ENCODE measurements around the gene ID1. TPM values are rescaled to one million over a fixed set of nuclear protein-coding genes. Genes with fewer than 3 reads are reported as not detected.
A peak's percentile ranks its signal among the peaks of the same experiment; 100 is the strongest.

Gene ID1
- total and polyA plus RNA-seq, 2 of the 13 experiments (the other 11 are each of a cell fraction or from before 2014, with no cell fraction given) = 320 to 419 TPM

DNA sequence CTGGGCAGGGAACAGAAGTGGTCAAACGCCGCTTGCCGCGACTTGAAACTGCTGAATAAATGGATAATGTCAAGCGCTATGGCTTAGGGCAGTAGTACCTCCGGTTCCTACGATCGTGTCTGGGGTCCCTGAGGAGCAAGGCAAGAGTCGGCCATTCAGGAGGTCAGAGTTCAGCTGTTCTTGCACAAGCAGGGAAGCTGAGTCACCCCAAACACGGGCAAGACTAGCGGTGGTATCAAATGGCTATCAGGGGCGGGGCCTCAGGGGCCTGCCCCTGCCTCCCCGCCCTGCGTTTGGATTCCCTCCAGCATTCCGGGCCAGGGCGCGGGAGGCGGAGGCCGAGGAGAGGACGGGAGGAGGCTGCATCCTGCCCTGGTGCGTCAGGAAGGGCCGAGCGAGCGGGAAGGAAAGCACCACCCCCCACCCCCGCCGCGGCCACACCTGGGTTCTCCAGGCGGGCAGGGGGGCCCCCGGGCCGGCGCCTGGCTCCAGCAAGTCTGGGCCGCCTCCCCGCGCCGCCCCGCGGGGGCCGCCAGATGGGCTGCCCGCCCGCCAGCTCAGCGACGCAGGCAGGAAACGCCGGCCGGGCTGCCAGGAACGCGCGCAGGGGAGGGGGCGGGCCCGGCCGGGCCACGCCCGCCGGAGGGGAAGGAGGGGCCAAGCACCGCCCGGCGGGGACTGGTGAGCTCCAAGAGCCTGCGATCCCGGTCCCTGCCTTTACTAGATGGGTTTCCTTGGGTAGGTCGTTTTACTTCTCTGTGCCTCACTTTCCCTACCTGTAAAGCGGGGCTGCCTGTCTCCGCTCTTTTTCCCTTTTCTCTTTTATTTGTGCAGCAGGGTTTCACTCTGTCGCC lies 32.2 kb upstream of the ID1 start (continued):
- TF ChIP-seq, protein P1, sequence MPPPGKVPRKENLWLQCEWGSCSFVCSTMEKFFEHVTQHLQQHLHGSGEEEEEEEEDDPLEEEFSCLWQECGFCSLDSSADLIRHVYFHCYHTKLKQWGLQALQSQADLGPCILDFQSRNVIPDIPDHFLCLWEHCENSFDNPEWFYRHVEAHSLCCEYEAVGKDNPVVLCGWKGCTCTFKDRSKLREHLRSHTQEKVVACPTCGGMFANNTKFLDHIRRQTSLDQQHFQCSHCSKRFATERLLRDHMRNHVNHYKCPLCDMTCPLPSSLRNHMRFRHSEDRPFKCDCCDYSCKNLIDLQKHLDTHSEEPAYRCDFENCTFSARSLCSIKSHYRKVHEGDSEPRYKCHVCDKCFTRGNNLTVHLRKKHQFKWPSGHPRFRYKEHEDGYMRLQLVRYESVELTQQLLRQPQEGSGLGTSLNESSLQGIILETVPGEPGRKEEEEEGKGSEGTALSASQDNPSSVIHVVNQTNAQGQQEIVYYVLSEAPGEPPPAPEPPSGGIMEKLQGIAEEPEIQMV (CRISPR knock-in tag; IDR thresholded peaks at IDR 0.05; ENCODE audit: low read depth) = peak; percentile 75; the same call in 1 of the 2 replicates
- peak; percentile 96 for TF ChIP-seq YEATS4 (CRISPR knock-in tag; IDR thresholded peaks at IDR 0.05; ENCODE audit: borderline replicate concordance)
- TF ChIP-seq, protein P2, sequence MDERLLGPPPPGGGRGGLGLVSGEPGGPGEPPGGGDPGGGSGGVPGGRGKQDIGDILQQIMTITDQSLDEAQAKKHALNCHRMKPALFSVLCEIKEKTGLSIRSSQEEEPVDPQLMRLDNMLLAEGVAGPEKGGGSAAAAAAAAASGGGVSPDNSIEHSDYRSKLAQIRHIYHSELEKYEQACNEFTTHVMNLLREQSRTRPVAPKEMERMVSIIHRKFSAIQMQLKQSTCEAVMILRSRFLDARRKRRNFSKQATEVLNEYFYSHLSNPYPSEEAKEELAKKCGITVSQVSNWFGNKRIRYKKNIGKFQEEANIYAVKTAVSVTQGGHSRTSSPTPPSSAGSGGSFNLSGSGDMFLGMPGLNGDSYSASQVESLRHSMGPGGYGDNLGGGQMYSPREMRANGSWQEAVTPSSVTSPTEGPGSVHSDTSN (CRISPR knock-in tag; IDR thresholded peaks at IDR 0.05) = no peak
- TF ChIP-seq YY1 (IDR thresholded peaks at IDR 0.05; ENCODE audit: insufficient read depth, insufficient replicate concordance, low read depth, low read length) = peak; percentile 81
- peak; percentile 33 for TF ChIP-seq ISX (CRISPR knock-in tag; conservative IDR thresholded peaks at IDR 0.05)
- TF ChIP-seq, protein P3, sequence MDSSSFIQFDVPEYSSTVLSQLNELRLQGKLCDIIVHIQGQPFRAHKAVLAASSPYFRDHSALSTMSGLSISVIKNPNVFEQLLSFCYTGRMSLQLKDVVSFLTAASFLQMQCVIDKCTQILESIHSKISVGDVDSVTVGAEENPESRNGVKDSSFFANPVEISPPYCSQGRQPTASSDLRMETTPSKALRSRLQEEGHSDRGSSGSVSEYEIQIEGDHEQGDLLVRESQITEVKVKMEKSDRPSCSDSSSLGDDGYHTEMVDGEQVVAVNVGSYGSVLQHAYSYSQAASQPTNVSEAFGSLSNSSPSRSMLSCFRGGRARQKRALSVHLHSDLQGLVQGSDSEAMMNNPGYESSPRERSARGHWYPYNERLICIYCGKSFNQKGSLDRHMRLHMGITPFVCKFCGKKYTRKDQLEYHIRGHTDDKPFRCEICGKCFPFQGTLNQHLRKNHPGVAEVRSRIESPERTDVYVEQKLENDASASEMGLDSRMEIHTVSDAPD (CRISPR knock-in tag; IDR thresholded peaks at IDR 0.05) = peak; percentile 95
- TF ChIP-seq ZFP1 (CRISPR knock-in tag; IDR thresholded peaks at IDR 0.05) = peak; percentile 87
- TF ChIP-seq SMARCE1 (IDR thresholded peaks at IDR 0.05; ENCODE audit: borderline replicate concordance) = no peak
- TF ChIP-seq CHD2 (IDR thresholded peaks at IDR 0.05; ENCODE audit: low read depth, low read length) = peak; percentile 65
- TF ChIP-seq, protein P4, sequence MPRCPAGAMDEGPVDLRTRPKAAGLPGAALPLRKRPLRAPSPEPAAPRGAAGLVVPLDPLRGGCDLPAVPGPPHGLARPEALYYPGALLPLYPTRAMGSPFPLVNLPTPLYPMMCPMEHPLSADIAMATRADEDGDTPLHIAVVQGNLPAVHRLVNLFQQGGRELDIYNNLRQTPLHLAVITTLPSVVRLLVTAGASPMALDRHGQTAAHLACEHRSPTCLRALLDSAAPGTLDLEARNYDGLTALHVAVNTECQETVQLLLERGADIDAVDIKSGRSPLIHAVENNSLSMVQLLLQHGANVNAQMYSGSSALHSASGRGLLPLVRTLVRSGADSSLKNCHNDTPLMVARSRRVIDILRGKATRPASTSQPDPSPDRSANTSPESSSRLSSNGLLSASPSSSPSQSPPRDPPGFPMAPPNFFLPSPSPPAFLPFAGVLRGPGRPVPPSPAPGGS (CRISPR knock-in tag; IDR thresholded peaks at IDR 0.05) = peak; percentile 98
- peak; percentile 95 for TF ChIP-seq SP4 (CRISPR knock-in tag; IDR thresholded peaks at IDR 0.05)
- TF ChIP-seq, protein P5, sequence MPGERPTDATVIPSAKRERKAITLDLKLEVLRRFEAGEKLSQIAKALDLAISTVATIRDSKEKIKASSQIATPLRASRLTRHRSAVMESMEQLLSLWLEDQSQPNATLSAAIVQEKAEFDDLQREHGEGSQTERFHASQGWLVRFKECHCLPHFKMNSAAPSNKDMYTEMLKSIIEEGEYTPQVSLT (CRISPR knock-in tag; IDR thresholded peaks at IDR 0.05; ENCODE audit: borderline replicate concordance, low read depth) = no peak
- TF ChIP-seq ZFX (CRISPR knock-in tag; IDR thresholded peaks at IDR 0.05; ENCODE audit: low read depth) = peak; percentile 90
- TF ChIP-seq, protein P6, sequence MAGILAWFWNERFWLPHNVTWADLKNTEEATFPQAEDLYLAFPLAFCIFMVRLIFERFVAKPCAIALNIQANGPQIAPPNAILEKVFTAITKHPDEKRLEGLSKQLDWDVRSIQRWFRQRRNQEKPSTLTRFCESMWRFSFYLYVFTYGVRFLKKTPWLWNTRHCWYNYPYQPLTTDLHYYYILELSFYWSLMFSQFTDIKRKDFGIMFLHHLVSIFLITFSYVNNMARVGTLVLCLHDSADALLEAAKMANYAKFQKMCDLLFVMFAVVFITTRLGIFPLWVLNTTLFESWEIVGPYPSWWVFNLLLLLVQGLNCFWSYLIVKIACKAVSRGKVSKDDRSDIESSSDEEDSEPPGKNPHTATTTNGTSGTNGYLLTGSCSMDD (CRISPR knock-in tag; IDR thresholded peaks at IDR 0.05) = peak; percentile 64; the same call in 1 of the 2 replicates
- TF ChIP-seq SMAD1 (CRISPR knock-in tag; IDR thresholded peaks at IDR 0.05; ENCODE audit: borderline replicate concordance, low read depth) = 0 out of 2 replicates have a peak, but pooled peaks have one; percentile 59
- peak; percentile 53; the same call in 1 of the 2 replicates for TF ChIP-seq TSC22D2 (CRISPR knock-in tag; IDR thresholded peaks at IDR 0.05; ENCODE audit: borderline replicate concordance)
- TF ChIP-seq ZNF30 (CRISPR knock-in tag; IDR thresholded peaks at IDR 0.05) = no peak
- no peak for TF ChIP-seq MAF1 (CRISPR knock-in tag; IDR thresholded peaks at IDR 0.05; ENCODE audit: borderline replicate concordance)
- TF ChIP-seq DNMT3B (CRISPR knock-in tag; conservative IDR thresholded peaks at IDR 0.05) = peak; percentile 95
- TF ChIP-seq TMF1 (CRISPR knock-in tag; IDR thresholded peaks at IDR 0.05; ENCODE audit: low read depth) = no peak; the same call in none of the 2 replicates
- TF ChIP-seq LCORL (IDR thresholded peaks at IDR 0.05) = peak; percentile 82; the same call in 1 of the 2 replicates
- peak; percentile 99 for TF ChIP-seq LCORL (CRISPR knock-in tag; IDR thresholded peaks at IDR 0.05)
- TF ChIP-seq ADNP (CRISPR knock-in tag; IDR thresholded peaks at IDR 0.05) = peak; percentile 23; the same call in 1 of the 2 replicates
- TF ChIP-seq NCOA2 (CRISPR knock-in tag; IDR thresholded peaks at IDR 0.05) = peak; percentile 91

Data from HepG2 (cell line).